ENCODE results near the gene BBC3. TPM values are rescaled to one million over a fixed set of nuclear protein-coding genes. Genes with fewer than 3 reads are reported as not detected.

BBC3 gene
- total and polyA plus RNA-seq, 2 experiments from 2014 or later: 9.9 to 14.7 TPM

DNA sequence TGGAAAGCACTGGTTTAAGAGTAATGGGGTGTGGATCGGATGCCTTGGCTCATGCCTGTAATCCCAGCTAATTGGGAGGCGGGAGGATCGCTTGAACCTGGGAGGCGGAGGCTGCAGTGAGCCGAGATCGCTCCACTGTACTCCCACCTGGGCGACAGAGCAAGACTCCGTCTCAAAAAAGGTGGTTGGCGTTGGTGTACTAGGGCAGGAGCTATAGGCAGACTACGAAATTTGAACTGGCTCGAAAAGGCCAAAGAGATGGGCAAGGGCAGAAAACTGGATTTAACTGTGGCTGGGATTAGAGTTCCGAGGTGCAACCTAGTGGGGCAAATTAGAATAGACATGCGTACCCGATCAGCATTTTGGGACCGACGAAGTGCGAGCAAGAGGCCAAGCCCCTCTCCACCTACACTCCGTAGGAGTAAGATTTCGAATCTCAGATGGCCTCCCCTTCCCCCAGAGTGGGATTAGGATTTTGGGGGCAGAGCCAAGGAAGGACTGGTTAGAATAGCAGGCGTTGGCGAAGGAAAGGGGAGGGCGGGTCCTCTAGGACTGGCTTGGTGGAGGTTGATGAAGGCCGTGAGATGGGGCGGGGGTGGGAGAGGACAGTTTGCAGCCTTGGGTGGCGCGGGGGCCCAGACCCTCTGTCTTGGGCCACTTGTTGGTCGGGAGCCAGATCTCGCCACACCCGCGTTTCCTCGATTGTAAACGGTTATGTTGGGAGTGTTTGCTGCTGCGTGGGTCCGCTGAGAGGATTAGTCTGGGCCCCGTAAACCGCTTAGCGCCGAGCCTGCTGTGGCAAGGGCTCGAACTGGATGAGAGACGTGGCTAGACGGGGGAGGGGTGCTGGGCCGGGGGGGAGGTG, 41.7 kb upstream of the BBC3 start:
- peak overlapping the region; percentile 88 for H3K4me2 ChIP-seq
- H4K20me1 ChIP-seq (ENCODE audit: insufficient read depth, poor library complexity, severe bottlenecking): peaks cover 10% of the 10 kb centered on the region
- 31% methylated on average over 37 of the region's 42 CpGs for WGBS (ENCODE audit: low lambda C conversion rate, missing lambda C conversion rate)
- no peaks in the 10 kb centered on the region for H3K27me3 ChIP-seq
- no peaks in the 10 kb centered on the region for H3K36me3 ChIP-seq (replicated peaks; ENCODE audit: insufficient read depth, low read depth)
- no peak for DNase-seq (ENCODE audit: low spot score)
- peak overlapping the region; percentile 99 for H3K27ac ChIP-seq
- H2AFZ ChIP-seq: peak overlapping the region; percentile 5
- TF ChIP-seq, protein P1, sequence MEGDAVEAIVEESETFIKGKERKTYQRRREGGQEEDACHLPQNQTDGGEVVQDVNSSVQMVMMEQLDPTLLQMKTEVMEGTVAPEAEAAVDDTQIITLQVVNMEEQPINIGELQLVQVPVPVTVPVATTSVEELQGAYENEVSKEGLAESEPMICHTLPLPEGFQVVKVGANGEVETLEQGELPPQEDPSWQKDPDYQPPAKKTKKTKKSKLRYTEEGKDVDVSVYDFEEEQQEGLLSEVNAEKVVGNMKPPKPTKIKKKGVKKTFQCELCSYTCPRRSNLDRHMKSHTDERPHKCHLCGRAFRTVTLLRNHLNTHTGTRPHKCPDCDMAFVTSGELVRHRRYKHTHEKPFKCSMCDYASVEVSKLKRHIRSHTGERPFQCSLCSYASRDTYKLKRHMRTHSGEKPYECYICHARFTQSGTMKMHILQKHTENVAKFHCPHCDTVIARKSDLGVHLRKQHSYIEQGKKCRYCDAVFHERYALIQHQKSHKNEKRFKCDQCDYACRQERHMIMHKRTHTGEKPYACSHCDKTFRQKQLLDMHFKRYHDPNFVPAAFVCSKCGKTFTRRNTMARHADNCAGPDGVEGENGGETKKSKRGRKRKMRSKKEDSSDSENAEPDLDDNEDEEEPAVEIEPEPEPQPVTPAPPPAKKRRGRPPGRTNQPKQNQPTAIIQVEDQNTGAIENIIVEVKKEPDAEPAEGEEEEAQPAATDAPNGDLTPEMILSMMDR (IDR thresholded peaks at IDR 0.05; ENCODE audit: poor library complexity): no peak
- TF ChIP-seq EZH2phosphoT487 (IDR thresholded peaks at IDR 0.05; ENCODE audit: low read depth, severe bottlenecking, unreplicated experiment) (no peak), EZH2 (IDR thresholded peaks at IDR 0.05; ENCODE audit: borderline replicate concordance) (no peak)
- no peaks in the 10 kb centered on the region for H3K9me2 ChIP-seq (replicated peaks; ENCODE audit: insufficient read depth)
- H3K4me1 ChIP-seq (ENCODE audit: insufficient read depth): peaks cover 15% of the 10 kb centered on the region
- no peaks in the 10 kb centered on the region for H3K9me3 ChIP-seq (ENCODE audit: low read depth)
- peak overlapping the region; percentile 37 for H3K4me3 ChIP-seq
- H3K79me2 ChIP-seq: peaks cover 9% of the 10 kb centered on the region

DNA sequence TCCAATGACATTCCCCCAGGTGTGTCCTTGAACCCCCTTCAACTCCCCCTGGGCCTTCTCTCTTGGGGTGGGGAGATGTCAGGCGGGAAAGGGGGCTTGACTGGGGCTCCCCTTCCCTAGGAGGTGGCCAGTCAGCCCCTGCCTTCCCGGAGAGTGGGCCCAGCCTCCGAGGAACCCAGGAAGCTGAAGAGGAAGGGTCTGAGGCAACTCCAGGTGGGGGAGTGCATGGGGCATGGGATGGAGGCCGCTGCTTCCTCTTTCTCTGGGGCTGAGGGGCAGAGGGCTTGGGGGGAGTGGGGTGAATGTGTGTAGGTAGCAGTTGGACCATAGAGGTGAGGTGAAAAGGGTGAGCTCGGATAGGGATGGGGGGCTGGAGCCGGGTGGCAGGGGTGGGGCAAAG, 41.0 kb upstream of the BBC3 start:
- WGBS (ENCODE audit: low lambda C conversion rate, missing lambda C conversion rate): 75% methylated on average over 5 of the region's 6 CpGs
- H3K27ac ChIP-seq: no peak overlapping the region
- TF ChIP-seq, protein P1 (IDR thresholded peaks at IDR 0.05; ENCODE audit: poor library complexity): no peak
- H3K9me3 ChIP-seq (ENCODE audit: low read depth): no peaks in the 10 kb centered on the region
- no peak overlapping the region for H3K4me3 ChIP-seq
- peaks cover 10% of the 10 kb centered on the region for H4K20me1 ChIP-seq (ENCODE audit: insufficient read depth, poor library complexity, severe bottlenecking)
- H3K79me2 ChIP-seq: peaks cover 9% of the 10 kb centered on the region
- no peak overlapping the region for H3K4me2 ChIP-seq
- no peaks in the 10 kb centered on the region for H3K36me3 ChIP-seq (replicated peaks; ENCODE audit: insufficient read depth, low read depth)
- no peaks in the 10 kb centered on the region for H3K9me2 ChIP-seq (replicated peaks; ENCODE audit: insufficient read depth)
- peaks cover 15% of the 10 kb centered on the region for H3K4me1 ChIP-seq (ENCODE audit: insufficient read depth)
- no peak for DNase-seq (ENCODE audit: low spot score)
- no peak overlapping the region for H2AFZ ChIP-seq
- no peaks in the 10 kb centered on the region for H3K27me3 ChIP-seq

DNA sequence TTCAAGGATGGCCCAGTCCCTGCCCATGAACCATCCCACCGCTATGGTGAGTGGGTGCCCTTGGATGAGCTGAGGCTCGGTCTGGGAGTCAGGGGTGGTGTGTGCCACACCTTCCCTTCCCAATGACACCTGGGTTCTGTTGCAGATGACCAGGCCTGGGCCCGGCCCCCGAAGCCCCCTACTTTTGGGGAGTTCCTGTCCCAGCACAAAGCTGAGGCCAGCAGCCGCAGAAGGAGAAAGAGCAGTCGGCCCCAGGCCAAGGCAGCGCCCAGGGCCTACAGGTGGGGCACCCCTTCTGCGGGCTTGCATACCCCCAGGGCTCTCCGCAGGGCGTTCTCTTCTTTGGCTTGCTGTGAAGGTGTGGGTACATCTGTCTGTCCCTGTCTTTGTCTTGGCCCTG, 39.4 kb upstream of the BBC3 start:
- Histone ChIP-seq H4K20me1 (ENCODE audit: insufficient read depth, poor library complexity, severe bottlenecking) (peaks cover 6% of the 10 kb centered on the region), H3K4me3 (no peak overlapping the region), H3K4me1 (ENCODE audit: insufficient read depth) (peaks cover 11% of the 10 kb centered on the region), H3K36me3 (replicated peaks; ENCODE audit: insufficient read depth, low read depth) (no peaks in the 10 kb centered on the region), H3K9me2 (replicated peaks; ENCODE audit: insufficient read depth) (no peaks in the 10 kb centered on the region), H3K79me2 (peaks cover 4% of the 10 kb centered on the region), H3K27me3 (no peaks in the 10 kb centered on the region), H3K27ac (no peak overlapping the region), H3K9me3 (ENCODE audit: low read depth) (no peaks in the 10 kb centered on the region), H3K4me2 (no peak overlapping the region), H2AFZ (no peak overlapping the region)
- TF ChIP-seq EZH2 (IDR thresholded peaks at IDR 0.05; ENCODE audit: borderline replicate concordance) (no peak), EZH2phosphoT487 (IDR thresholded peaks at IDR 0.05; ENCODE audit: low read depth, severe bottlenecking, unreplicated experiment) (no peak)
- TF ChIP-seq, protein P1 (IDR thresholded peaks at IDR 0.05; ENCODE audit: poor library complexity): no peak
- DNase-seq (ENCODE audit: low spot score): no peak
- WGBS (ENCODE audit: low lambda C conversion rate, missing lambda C conversion rate): 96% methylated on average over 10 of the region's 10 CpGs

Measured in hepatocyte (in vitro differentiated cells).